ENCODE measurements around the gene PTH2R.
"Not testable (repeated sequence)": the region's sequence is repeated elsewhere in the genome, so short reads cannot be mapped to it uniquely, and the experiment has no call there.

PTH2R gene

DNA sequence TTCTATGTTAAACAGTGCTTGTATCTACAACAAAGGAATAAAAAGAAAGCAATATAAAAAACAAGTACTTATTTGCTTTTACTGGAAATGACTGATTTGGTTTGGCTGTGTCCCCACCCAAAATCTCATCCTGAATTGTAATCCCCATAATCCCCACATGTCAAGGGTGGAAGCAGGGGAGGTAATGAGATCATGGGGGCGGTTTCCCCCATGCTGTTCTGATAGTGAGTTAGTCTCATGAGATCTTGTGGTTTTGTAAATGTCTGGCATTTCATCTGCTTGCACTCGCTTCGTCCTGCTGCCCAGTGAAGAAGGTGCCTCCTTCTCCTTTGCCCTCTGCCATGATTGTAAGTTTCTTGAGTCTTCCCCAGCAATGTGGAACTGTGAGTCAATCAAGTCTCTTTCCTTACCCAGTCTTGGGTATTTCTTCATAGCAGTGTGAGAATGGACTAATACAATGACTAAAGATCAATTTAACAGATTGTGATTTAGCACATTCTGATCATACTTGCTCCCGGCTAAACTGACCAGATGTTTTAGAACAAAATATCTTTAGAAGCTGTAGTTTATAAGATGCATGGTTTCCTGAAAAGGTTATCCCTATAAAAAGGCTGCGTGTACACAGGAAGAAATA lies 19.9 kb downstream of the PTH2R start:
- H3K4me3 ChIP-seq (ENCODE audit: low read depth, low read length) = no peak overlapping the region
- TF ChIP-seq, protein P1, sequence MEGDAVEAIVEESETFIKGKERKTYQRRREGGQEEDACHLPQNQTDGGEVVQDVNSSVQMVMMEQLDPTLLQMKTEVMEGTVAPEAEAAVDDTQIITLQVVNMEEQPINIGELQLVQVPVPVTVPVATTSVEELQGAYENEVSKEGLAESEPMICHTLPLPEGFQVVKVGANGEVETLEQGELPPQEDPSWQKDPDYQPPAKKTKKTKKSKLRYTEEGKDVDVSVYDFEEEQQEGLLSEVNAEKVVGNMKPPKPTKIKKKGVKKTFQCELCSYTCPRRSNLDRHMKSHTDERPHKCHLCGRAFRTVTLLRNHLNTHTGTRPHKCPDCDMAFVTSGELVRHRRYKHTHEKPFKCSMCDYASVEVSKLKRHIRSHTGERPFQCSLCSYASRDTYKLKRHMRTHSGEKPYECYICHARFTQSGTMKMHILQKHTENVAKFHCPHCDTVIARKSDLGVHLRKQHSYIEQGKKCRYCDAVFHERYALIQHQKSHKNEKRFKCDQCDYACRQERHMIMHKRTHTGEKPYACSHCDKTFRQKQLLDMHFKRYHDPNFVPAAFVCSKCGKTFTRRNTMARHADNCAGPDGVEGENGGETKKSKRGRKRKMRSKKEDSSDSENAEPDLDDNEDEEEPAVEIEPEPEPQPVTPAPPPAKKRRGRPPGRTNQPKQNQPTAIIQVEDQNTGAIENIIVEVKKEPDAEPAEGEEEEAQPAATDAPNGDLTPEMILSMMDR (IDR thresholded peaks at IDR 0.05; ENCODE audit: insufficient read depth, low read depth, low read length, missing control alignments) = no peak
- DNase-seq (ENCODE audit: low read depth) = no peak

DNA sequence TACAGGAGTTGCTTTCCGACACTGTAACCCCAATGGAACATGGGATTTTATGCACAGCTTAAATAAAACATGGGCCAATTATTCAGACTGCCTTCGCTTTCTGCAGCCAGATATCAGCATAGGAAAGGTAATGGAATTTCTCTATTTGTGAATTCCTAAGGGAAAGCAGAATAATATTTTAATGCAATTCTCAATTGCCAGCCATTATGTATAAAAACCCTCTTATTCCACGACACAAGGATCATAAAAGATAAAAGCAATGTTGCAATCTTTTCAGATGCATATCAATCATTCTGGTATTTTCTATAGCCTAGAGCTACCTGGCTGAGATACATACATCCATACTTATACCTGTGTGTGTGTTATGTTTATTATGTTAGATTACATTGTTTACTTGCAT lies 31.2 kb downstream of the PTH2R start:
- DNase-seq (ENCODE audit: low read depth) = no peak
- no peak overlapping the region for H3K4me3 ChIP-seq (ENCODE audit: low read depth, low read length)
- TF ChIP-seq, protein P1 (IDR thresholded peaks at IDR 0.05; ENCODE audit: insufficient read depth, low read depth, low read length, missing control alignments) = no peak

DNA sequence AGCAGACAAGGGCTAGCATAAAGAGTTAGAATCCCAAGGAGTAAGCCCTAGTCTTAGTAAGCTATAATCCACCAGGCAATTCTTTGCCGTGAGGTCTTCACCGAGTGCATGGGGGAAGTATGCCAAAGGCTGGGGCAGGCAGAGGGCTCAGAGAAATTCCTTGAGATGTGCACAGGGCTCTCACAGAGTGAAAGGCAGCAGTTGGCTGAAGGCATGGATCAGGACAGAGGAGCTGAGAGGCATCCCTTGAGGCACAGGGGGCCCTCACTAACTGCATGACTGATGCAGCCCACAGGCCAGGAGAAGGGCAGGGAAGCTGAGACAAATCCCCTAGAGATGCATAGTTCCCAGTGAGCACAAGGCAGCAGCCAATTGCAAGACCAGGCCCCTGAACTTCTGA lies 34.1 kb downstream of the PTH2R start:
- TF ChIP-seq, protein P1 (IDR thresholded peaks at IDR 0.05; ENCODE audit: insufficient read depth, low read depth, low read length, missing control alignments) = no peak
- DNase-seq (ENCODE audit: low read depth) = no peak
- H3K4me3 ChIP-seq (ENCODE audit: low read depth, low read length) = no peak overlapping the region

DNA sequence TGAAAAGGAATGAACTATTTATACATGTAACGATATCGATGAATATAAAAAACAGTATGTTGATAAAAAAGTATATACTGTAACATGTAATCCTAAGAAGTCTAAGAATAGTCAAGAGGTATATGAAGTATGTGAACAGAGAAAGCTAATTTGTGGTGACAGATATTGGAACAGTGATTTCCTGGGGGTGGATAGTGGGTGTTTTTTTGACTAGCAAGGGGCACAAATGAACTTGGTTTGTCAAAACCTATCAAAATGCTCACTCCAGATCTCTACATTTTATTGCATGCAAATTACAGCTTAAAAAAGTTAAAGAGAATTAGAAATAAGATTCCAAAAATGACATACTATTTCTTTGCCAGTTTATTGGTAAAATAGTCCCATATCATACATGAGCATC lies 35.4 kb downstream of the PTH2R start:
- no peak for DNase-seq (ENCODE audit: low read depth)
- H3K4me3 ChIP-seq (ENCODE audit: low read depth, low read length) = no peak overlapping the region
- TF ChIP-seq, protein P1 (IDR thresholded peaks at IDR 0.05; ENCODE audit: insufficient read depth, low read depth, low read length, missing control alignments) = no peak

DNA sequence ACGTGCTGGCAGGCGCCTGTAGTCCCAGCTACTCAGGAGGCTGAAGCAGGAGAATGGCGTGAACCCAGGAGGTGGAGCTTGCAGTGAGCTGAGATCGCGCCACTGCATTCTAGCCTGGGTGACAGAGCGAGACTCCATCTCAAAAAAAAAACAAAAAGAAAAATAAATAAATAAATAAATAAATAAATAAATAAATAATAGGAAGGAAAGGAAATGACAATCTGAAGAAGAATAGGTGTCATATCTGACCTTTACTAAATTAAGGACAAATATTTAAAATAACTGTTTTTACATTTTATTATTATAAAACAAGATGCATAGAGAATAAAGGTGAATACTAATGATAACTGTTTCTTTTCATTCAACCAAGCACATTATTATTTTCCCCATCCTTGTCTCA lies 40.9 kb downstream of the PTH2R start:
- H3K4me3 ChIP-seq (ENCODE audit: low read depth, low read length); DNase-seq (ENCODE audit: low read depth): not testable (repeated sequence)

DNA sequence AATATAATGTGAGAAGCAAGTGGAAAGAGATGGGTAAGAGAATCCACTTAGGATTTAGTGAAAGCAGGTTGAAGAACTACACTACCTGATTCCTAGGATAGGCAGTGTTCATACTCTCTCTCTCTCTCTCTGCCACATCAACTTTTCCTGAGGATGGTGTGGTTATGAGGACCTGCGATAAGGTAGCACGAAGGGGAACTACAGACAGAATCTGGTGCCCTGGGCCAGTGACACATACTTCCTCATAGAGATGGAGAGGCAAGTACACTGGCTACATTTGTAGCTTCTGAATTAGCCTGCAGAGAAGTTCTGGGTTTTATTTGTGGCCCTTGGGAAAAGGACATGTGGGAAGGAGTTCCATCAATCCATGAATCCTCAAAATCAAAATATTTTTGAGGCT lies 44.5 kb downstream of the PTH2R start:
- TF ChIP-seq, protein P1 (IDR thresholded peaks at IDR 0.05; ENCODE audit: insufficient read depth, low read depth, low read length, missing control alignments) = no peak
- no peak overlapping the region for H3K4me3 ChIP-seq (ENCODE audit: low read depth, low read length)
- DNase-seq (ENCODE audit: low read depth) = no peak

DNA sequence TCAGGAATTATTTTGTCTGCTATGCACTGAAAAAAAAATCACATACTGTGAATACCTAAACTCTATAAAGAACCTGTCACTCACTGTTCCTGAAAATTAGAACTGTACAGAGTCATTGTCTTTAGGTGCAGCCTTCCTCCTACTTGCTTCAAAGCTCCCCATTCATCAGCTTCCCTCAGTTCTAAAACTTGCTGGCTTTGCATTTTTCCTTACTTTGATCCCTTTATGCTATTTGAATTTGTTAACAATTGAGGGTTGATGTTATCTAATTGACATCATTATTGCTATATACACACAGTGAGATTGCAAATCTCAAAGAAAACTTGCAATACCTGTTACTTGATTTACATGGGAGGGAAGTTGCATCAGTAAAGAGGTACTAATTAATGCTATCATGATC lies 48.3 kb downstream of the PTH2R start:
- TF ChIP-seq, protein P1 (IDR thresholded peaks at IDR 0.05; ENCODE audit: insufficient read depth, low read depth, low read length, missing control alignments) = no peak
- H3K4me3 ChIP-seq (ENCODE audit: low read depth, low read length) = no peak overlapping the region
- DNase-seq (ENCODE audit: low read depth) = no peak
